GM10248 (cell line): ENCODE data around the gene PRKCE.

Source experiments
- CTCF ChIA-PET: fragments of 300-600 bp; sonication (Branson Sonifier 250); formaldehyde crosslinking; extraction: SDS; loops from one replicate; lab custom pipeline; 2021; ENCODE audit warnings: antibody characterized with exemption; lab: Yijun Ruan, JAX
- POLR2A ChIA-PET: fragments of 350-650 bp; sonication (Branson Sonifier 250); formaldehyde crosslinking; extraction: SDS; loops from one replicate; lab custom pipeline; 2020; ENCODE audit warnings: antibody characterized with exemption; lab: Yijun Ruan, JAX
- DNase-seq: peaks from one replicate; pipeline ENCODE4 v3.0.0; 2012; ENCODE audit errors: extremely low spot score
- TF ChIP-seq, protein P1 (sequence below): IDR thresholded peaks from 2 replicates; pipeline ENCODE4 v1.5.1; 2012; ENCODE audit warnings: mild to moderate bottlenecking, low read depth; ENCODE audit errors: extremely low read depth, missing control alignments, control extremely low read depth

The PRKCE gene

GRCh38 chr2:46015671-46016070 is 364.2 kb downstream of the PRKCE start:
- CTCF ChIA-PET, result no interaction called here
- no peak for DNase-seq
- TF ChIP-seq, protein P1, sequence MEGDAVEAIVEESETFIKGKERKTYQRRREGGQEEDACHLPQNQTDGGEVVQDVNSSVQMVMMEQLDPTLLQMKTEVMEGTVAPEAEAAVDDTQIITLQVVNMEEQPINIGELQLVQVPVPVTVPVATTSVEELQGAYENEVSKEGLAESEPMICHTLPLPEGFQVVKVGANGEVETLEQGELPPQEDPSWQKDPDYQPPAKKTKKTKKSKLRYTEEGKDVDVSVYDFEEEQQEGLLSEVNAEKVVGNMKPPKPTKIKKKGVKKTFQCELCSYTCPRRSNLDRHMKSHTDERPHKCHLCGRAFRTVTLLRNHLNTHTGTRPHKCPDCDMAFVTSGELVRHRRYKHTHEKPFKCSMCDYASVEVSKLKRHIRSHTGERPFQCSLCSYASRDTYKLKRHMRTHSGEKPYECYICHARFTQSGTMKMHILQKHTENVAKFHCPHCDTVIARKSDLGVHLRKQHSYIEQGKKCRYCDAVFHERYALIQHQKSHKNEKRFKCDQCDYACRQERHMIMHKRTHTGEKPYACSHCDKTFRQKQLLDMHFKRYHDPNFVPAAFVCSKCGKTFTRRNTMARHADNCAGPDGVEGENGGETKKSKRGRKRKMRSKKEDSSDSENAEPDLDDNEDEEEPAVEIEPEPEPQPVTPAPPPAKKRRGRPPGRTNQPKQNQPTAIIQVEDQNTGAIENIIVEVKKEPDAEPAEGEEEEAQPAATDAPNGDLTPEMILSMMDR, result no peak
- POLR2A ChIA-PET, result no interaction called here

DNA sequence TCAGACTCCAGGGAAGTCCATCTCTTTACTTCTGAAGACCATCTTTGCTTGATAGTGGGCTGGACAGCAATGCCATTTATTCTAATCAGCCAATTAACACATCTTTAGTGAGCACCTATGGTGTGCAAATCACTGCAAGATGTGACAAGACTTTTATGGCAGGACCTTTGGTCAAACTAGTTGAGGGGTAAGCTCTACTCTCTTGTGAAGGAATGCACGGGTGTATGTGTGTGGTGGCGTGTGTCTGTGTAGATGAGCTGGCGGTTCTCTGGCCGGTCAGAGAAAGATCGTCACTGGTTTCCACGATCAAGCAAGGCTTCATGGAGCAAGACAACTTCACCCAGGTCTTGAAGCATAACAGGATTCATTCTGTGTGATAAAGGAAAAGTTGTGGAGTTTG is 364.6 kb downstream of the PRKCE start:
- TF ChIP-seq, protein P1, result no peak
- no peak for DNase-seq
- CTCF ChIA-PET, result interaction anchor here (0.7 to 0.8 kb wide), 3 partner anchors 9 to 733 kb away, joined by 3 to 4 read pairs (median 3); no protein-coding TSS in a partner anchor
- POLR2A ChIA-PET, result no interaction called here

DNA sequence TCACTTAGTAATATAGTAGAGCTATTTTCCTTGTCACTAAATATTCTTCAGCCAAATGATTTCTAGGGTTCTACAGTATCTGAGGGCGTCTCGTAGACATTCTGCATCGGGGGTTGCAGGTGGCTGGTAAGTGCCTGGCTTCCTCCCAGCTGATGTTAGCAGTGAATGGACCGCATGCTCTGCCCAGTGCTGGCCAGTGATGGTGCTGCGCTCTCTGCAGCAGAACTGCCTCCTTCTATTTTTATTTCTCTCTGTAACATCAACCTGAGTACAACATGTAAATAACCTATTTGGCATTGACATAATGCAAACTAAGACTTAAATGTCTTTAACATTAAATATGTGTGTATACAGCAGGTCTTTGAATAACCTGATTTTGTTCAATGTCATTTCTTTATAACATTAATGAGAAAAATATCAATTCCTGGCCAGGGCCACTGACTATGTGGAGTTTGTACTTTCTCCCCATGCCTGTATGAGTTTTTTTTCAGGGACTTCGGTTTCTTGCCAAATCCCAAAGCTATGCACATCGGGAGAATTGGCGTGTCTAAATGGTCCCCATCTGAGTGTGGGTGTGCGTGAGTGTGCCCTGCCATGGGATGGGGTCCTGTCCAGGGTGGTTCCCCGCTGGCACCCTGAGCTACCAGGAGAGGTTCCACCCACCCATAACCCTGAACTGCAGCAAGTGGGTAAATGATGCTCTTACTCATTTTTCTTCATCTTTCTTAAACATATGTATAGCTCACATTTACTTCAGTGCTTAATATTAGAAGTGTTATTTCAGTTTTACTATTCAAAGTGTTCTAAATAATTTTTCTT is 367.5 kb downstream of the PRKCE start:
- ChIA-PET POLR2A (no interaction called here), CTCF (interaction anchor here (0.8 to 2.0 kb wide), 4 partner anchors 8 to 346 kb away, joined by 3 to 13 read pairs (median 4); no protein-coding TSS in a partner anchor)
- no peak for DNase-seq
- TF ChIP-seq, protein P1, result no peak

DNA sequence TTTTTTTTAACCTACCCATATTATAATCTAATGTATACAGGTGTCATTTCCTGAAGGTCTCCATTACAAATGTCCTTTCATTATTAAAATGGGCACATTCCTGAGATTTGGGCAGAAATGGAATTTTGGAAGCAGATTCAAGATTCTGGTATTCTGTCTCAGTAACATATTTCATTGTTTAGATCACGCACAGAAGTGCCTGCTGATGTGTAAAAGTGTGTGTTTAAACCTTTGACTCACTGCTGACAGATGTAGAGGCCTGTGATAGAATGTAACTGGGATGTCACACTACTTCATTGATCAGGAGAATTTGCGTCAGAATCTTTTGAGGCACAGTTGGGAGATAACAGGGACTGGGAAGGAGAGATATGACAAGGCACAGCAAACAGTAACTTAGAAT is 368.9 kb downstream of the PRKCE start:
- ChIA-PET CTCF (interaction anchor here (1.1 to 2.0 kb wide), 3 partner anchors 10 to 17 kb away, joined by 3 to 13 read pairs (median 4); no protein-coding TSS in a partner anchor), POLR2A (no interaction called here)
- DNase-seq, result no peak
- TF ChIP-seq, protein P1, result no peak

DNA sequence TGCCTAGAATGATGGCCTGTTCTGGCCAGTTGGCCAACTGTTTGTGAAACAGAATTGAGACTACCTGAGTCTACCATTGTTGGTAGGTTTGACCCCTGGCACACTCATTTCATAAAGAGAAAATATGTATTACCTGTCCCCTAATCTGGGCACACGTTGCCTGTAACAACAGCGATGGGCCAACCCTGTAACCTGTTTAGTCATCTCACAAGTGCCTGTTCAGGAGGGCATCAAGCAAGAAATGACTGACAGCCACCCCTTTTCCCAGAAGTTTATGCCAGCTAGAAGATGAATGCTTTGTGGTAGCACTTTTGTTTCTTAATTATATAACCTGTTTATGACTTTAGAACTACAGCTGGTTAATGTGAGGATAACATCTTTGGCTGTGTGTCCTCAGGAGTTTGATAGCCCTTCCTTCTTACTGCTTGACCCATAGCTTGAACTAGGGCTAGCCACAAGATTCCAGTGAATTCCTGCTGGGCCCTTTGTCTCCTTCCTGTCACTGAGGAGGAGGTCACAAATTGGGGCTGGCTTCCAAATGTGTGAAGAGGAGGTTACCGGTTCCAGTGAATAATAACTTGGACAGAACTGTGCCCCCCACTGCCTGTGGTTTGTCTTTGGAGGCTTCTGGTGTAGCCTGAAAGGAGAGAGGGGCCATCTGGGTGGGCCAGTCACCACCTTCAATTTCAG is 371.8 kb downstream of the PRKCE start:
- TF ChIP-seq, protein P1, result no peak
- DNase-seq, result no peak
- ChIA-PET CTCF (interaction anchor here (1.3 to 2.5 kb wide), 4 partner anchors 12 to 344 kb away, joined by 3 to 11 read pairs (median 7); no protein-coding TSS in a partner anchor), POLR2A (no interaction called here)

DNA sequence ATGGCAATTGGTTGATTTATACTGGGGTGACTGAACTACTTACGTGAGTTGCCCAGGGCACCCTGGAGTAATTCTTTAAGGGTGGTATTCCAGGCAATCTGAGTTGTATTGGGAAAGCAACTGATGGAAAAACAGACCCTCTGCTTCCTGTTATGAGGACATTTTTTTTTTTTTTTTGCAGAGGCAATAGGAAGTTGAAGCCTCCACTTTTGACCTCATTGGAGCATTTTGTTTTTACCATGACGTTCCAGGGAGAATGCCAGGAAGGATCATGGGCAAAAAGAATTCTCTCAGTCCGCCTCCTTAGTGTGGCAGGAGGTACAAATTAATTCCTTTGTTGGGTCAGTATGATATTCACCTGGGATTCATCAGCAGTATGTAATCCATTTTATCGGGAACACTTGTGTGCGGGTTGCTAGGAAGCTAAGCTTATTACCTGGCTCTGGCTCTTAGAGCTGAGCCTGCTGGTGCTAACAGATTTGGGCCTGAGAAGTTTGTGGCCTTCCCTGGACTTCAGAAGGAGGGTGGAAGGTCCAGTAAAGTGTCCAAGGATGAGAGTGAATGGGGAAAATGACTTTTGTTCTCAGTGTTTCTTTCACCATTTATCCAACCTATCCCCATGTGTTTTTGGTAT is 372.8 kb downstream of the PRKCE start:
- DNase-seq, result no peak
- POLR2A ChIA-PET, result no interaction called here
- CTCF ChIA-PET, result interaction anchor here (0.7 to 2.5 kb wide), 7 partner anchors 8 to 39 kb away, joined by 3 to 9 read pairs (median 3); no protein-coding TSS in a partner anchor
- TF ChIP-seq, protein P1, result no peak
